ENCODE measurements around the gene HSPG2. TPM values are rescaled to one million over a fixed set of nuclear protein-coding genes. Genes with fewer than 3 reads are reported as not detected.

The HSPG2 gene
- total and polyA plus RNA-seq, 2 of the 8 experiments (the other 6 are each of a cell fraction or from before 2014, with no cell fraction given): 17.8 to 111 TPM

DNA sequence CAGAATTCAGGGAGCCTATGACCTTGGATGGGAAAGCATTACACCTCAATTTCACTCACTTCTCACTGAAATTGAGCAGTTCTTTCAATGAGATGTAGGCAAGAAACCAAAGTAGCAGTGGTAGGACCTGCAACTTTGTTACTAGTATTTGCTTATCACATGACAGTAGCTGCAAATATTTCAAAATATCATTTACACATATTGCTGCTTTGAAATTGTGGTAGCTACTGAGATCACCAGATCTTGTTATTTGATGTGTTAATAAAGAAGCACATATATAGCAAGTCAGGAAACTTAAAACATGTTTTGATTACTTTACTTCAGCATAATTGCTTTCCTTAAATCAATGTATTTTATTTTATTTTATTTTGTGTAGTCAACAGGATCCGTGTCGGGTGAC lies 112.2 kb downstream of the HSPG2 start:
- FAIRE-seq: no peak
- H2AFZ ChIP-seq (ENCODE audit: low read length): no peak overlapping the region
- no peak overlapping the region for H4K5ac ChIP-seq (ENCODE audit: insufficient read length, low read depth, low read length)
- H3K23ac ChIP-seq (ENCODE audit: insufficient read length): no peak overlapping the region
- H3K9me3 ChIP-seq (ENCODE audit: insufficient read depth in 2 of 2, low read depth in 1 of 2, low read length in 1 of 2): no peaks in the 10 kb centered on the region
- H4K20me1 ChIP-seq (replicated peaks in 1 of 2; ENCODE audit: control insufficient read depth in 1 of 2, insufficient read depth in 2 of 2, low read length in 2 of 2): peaks cover 0 to 2% of the 10 kb centered on the region in 2 experiments
- H3K4me3 ChIP-seq (ENCODE audit: extremely low read depth in 1 of 4, insufficient read depth in 2 of 4, low read depth in 3 of 4, low read length in 4 of 4): no peak overlapping the region
- no peaks in the 10 kb centered on the region for H3K79me2 ChIP-seq (ENCODE audit: control insufficient read depth in 1 of 2, insufficient read depth in 2 of 2, low read length in 2 of 2)
- H2BK120ac ChIP-seq (replicated peaks; ENCODE audit: low read depth, low read length): no peak overlapping the region
- ChIA-PET CTCF (ENCODE audit: partially characterized antibody) (interaction anchor here (0.6 kb wide), 1 partner anchor 172 kb away, joined by 5 read pairs; no protein-coding TSS in a partner anchor), POLR2A (ENCODE audit: partially characterized antibody) (interaction anchor here (1.3 kb wide), 1 partner anchor 11 kb away, joined by 3 read pairs; no protein-coding TSS in a partner anchor)
- H2BK15ac ChIP-seq (ENCODE audit: low read length): no peak overlapping the region
- no peak overlapping the region for H3K4me2 ChIP-seq (ENCODE audit: insufficient read depth in 1 of 2, low read depth in 2 of 2, low read length in 2 of 2)
- H4K8ac ChIP-seq (ENCODE audit: extremely low read depth, insufficient read depth, low read length): no peak overlapping the region
- H3K9ac ChIP-seq (replicated peaks in 1 of 4; ENCODE audit: extremely low read depth in 1 of 4, low read depth in 3 of 4, low read length in 3 of 4): no peak overlapping the region
- no peak overlapping the region for H3K56ac ChIP-seq (replicated peaks; ENCODE audit: insufficient read length, low read depth, low read length)
- H3K23me2 ChIP-seq (ENCODE audit: low read depth, low read length): no peaks in the 10 kb centered on the region
- H3K79me1 ChIP-seq (ENCODE audit: low read depth, low read length): no peaks in the 10 kb centered on the region
- H3K27me3 ChIP-seq (replicated peaks in 1 of 4; ENCODE audit: control insufficient read depth in 3 of 4, extremely low read depth in 1 of 4, insufficient read depth in 3 of 4, low read length in 3 of 4): no peaks in the 10 kb centered on the region; a peak in 1 of 7 replicates
- H3K14ac ChIP-seq (ENCODE audit: insufficient read length): no peak overlapping the region
- H2BK5ac ChIP-seq (ENCODE audit: low read depth, low read length): no peak overlapping the region
- no peak overlapping the region for H3K27ac ChIP-seq (ENCODE audit: low read depth, low read length)
- no peak for DNase-seq (ENCODE audit: low read depth in 1 of 2, low spot score in 2 of 2)
- 89% methylated on average over 2 of the region's 2 CpGs; no CpG with 5 or more reads in 1 of the 2 experiments for WGBS, 2 experiments (ENCODE audit: extremely low coverage in 1 of 2, insufficient coverage in 1 of 2, insufficient read length in 1 of 2, insufficient replicate concordance in 2 of 2, low coverage in 1 of 2, low lambda C conversion rate in 2 of 2, missing lambda C conversion rate in 1 of 2)
- no peak overlapping the region for H4K91ac ChIP-seq (replicated peaks; ENCODE audit: insufficient read length, low read length)
- no peaks in the 10 kb centered on the region; a peak in 1 of 7 replicates for H3K4me1 ChIP-seq (replicated peaks in 1 of 4; ENCODE audit: control insufficient read depth in 3 of 4, insufficient read depth in 4 of 4, low read length in 3 of 4)
- H3K36me3 ChIP-seq (ENCODE audit: control insufficient read depth in 2 of 4, insufficient read depth in 4 of 4, low read length in 3 of 4): peaks cover 5 to 47% (median 30%) of the 10 kb centered on the region in 4 experiments; a peak in 7 of 8 replicates
- no peak overlapping the region for H3K4ac ChIP-seq (replicated peaks; ENCODE audit: insufficient read length, low read depth, low read length)
- no peak overlapping the region for H3K18ac ChIP-seq (ENCODE audit: extremely low read depth, low read length)
- H2BK20ac ChIP-seq (ENCODE audit: low read length): no peak overlapping the region
- no peak overlapping the region for H2AK5ac ChIP-seq (ENCODE audit: low read depth, low read length)
- no peak overlapping the region for H2BK12ac ChIP-seq (ENCODE audit: low read depth, low read length)
- TF ChIP-seq CEBPB (IDR thresholded peaks at IDR 0.05; ENCODE audit: low read depth, low read length) (no peak), ATF2 (IDR thresholded peaks at IDR 0.05; ENCODE audit: low read length) (no peak), MAX (IDR thresholded peaks at IDR 0.05) (no peak), POLR2AphosphoS5 (IDR thresholded peaks at IDR 0.05; ENCODE audit: low read depth, low read length) (no peak), ZNF274 (IDR thresholded peaks at IDR 0.05; ENCODE audit: borderline replicate concordance, extremely low read depth, low read length) (no peak), CHD2 (IDR thresholded peaks at IDR 0.05; ENCODE audit: low read length) (no peak), SP4 (IDR thresholded peaks at IDR 0.05; ENCODE audit: low read length) (no peak)
